NCI-H2196 treated with DMSO at 0.1 percent for 48 hours (cell line): ENCODE results near the gene PTPRJ.

ENCODE experiments used
- DNase-seq: peaks from one replicate; lab custom pipeline; 2025; ENCODE audit not compliant: unreplicated experiment; lab: John Stamatoyannopoulos, UW

PTPRJ gene

DNA sequence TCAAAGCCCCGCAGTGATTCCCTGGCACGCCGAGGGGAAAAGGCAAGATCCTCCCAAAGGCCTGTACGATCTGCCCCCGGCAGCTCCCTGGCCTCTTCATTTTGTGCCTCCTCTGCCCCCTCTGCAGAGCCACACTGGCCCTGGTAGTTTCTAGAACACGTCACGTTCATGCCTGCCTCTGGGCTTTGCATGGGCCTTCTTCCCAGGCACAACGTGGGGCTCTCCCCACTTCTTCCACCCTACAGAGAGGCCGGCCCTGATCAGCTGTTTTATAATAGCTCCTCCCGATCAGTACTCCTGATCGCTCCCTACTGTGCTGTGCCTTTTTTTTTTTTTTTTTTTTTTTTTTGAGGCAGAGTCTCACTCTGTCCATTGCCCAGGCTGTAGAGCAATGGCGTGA is 78.4 kb downstream of the PTPRJ start:
- no peak for DNase-seq

DNA sequence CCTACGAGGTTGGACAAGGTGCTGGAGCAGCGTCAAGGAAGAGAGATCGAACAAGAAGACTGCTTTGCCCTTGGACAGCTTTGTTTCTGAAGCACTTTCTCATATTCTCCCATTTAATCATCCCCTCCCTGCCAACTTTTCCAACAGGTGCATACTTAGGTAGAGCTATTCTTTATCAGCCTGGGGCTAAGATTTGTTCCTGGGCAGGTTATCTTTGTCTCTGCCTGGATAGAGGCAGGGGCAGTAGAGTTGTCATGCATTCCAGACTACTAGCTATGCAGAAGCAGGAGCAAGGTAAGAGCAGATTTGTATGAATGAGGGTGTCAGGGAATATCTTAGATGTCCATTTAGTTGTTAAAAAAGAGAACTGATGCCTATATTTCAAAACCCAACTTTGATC is 82.3 kb downstream of the PTPRJ start:
- DNase-seq = no peak

DNA sequence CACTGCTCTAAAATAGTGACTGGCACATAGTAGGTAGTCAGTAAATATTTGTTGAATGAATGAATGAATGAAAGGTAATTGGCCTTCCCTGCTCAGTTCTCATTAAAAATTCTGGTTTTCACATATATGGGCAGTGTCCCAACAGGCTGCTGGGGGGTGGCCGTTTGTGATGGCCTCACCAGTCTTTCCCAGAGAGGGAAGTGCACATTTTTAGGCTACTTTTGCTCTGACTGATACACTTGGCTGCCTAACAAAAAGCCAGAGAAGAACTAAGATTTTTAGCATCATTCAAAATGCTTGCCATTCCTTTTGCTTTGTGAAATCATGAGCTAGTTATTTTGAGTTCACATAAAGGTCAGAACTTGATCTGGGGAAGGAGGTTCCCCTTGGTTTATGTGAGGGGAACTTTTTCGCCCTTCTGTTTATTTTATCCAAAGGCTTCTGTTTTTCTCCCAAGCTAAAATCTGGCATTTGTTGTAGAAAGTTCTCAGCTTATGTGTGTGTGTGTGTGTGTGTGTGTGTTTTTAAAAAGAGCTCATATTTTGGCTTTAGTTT is 83.1 kb downstream of the PTPRJ start:
- DNase-seq = no peak

DNA sequence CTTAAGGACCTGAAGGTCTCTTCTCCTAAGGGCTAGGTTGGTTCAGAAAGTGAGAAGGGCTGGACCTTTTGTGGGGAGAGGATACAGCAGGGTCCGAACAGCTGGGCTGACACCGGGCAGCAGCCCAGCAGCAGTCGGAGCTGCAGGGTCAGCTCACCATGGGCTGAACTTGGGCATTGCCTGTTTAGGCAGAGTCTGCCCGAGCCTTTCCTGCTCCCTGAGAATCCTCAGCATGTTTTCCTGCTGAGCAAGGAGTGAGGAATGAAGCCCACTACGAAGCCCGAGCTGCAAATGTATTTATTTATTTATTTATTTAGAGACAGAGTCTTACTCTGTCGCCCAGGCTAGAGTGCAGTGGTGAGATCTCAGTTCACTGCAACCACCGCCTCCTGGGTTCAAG is 83.9 kb downstream of the PTPRJ start:
- DNase-seq = no peak

DNA sequence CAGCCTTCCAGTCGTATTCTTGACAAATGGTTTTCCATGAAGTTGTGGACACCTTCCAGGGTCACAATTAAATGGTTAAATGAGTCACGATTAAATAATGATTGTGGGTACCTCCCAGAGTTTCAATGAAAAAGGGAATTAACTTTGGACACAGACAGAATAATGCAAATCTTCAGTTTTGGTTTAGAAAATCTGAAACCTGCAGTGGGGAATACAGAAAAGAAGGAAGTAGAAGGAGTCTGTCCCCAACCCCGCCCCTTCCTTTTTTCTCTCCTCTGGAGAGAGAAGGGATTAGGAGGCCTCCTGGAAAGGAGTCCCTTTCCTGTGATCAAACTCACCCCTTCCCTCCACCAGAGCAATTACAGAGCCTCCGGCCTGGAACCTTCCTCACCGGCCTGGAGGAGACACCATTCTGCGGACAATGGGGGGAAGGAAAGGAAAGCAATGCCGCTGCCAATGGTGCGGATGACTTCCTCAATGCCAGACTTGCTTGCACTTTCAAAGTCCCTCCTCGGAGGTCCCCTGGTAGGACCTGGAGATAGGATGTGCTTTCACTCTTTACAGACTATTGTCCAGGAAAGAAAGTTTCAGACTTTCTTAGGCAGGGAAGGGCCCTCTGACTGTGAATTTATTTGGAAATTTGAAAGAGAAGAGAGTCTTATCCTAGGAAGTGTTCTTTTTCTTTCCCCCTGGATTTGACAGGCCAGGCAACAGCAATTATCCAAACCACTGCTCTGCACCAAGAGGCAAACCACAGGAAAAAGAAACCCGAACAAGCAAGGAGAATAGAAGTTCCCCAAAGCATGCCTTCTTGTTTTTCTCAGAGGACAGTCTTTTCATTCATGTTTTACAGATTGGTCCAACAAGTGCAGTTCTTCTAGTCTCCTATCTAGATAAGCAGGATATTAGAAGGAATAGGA is 86.8 kb downstream of the PTPRJ start:
- DNase-seq = no peak

DNA sequence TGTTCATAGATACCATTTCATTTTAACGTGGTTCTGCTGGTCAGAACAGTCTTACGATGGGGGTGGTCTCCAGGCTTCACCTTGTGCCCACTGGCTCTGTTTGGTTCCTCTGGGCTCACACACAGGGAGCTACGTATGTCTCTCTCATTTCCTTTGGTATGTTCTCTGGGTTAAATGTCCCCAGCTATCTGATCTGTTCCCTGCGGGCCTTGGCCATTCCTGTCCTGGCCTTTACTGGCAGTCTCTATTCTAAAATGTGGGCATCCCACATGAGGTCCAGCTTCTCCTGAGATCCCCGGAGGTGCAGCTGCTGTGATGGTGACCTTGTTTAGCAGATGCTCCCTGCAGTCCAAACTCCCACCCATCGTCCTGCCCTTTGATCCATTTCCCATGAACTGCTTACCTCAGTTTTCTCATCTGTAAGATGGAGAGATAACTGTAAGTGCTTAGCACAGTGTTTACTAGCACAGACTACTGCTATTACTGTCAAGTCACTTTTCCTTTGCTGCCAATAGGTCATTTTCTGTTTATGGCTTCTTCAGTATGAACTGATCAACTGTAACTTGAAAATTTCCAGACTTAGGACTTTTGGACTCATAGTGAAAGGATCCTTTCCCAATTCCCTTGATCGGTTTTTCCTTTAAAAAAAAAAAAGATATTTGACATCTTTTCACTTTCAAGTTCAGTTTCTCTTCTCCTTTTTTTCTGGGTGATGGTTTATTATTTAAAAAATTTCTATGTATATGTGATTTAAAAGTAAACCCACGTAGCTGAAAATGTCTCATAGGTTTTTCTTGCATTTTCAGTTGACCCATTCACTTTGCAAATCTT is 92.9 kb downstream of the PTPRJ start:
- no peak for DNase-seq

DNA sequence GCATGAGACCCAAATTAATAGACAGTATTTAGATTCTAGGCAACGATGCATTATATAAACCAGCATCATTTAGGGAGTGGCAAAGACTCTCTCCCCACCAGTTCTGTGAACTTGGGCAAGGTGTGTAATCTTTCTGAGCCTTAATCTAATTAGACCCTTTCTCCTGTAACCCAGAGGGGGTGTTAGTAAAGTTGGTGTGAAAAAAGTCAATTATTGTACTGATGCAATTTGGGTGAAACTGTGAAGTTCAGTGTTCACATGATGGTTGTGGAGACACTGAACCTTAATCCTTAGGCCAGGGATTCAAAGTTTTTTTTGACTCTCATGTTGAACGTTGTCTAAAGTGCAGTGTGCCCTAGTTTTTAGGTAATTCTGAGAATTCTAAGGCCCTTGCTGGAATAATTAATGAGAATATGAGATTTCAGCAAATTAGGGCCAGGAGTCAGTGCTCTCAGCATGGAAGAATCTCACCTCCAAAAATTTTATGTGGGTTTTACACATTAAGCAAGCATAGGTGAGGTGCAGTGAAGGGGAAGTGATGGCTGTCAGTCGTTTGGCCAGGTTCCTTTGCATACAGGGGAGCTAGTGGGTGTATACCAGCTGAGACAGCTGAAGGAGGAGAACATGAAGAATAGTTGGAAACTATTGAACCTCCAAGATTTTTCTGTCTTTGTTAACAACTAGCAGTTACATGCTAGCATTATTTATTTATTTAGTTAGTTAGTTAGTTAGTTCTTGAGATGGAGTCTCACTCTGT is 94.2 kb downstream of the PTPRJ start:
- no peak for DNase-seq

DNA sequence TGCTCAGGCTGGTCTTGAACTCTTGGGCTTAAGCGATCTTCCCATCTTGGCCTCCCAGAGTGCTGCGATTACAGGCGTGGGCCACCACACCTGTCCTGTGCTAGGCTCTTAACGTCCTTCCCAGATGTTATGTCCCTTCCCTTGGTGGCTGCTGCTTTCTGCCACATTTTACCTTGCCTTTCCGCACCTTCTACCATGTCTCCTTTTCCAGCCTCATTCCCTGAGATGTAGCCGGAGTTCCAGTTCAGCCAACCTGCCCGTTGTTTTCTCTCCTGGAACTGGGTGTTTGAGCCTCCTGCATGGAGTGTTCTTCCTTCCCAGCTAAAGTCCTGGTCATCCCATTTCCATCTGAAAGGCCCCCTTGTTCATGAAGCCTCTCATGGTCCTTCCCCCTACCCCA is 95.3 kb downstream of the PTPRJ start:
- no peak for DNase-seq

DNA sequence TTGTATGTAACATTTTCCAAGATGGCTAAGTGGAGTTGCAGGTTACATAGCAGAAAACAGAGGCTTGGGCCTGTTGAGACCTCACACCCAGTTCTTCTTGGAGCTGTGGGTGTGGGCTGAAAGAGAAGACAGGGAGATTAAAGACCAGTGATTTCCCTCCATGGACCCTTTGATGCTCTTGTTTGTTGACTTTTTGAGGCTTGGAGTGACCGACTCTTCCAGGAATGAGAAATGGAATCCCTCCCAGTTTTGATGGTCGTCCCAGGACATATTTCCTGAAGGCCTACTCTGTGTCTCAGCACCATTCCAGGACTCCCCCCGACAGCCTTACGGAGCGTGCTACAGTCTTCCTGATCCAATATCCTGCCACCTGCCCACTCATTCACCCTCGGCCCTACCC is 96.9 kb downstream of the PTPRJ start:
- DNase-seq = no peak

DNA sequence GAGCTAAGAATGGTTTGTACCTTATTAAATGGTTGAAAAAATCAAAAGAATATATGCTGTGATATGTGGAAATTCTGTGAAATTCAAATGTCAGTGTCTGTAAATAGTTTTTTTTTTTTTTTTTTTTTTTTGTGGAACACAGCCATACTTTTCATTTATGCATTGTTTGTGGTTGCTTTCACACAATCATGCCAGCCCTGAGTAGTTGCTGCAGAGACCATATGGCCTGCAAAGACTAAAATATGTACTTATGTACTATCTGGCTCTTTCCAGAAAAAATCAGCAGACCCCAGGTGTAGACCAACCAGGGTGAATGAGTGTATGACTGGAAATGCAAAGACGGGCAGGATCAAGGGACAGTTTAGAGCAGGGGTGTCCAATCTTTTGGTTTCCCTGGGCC is 98.3 kb downstream of the PTPRJ start:
- DNase-seq = no peak

DNA sequence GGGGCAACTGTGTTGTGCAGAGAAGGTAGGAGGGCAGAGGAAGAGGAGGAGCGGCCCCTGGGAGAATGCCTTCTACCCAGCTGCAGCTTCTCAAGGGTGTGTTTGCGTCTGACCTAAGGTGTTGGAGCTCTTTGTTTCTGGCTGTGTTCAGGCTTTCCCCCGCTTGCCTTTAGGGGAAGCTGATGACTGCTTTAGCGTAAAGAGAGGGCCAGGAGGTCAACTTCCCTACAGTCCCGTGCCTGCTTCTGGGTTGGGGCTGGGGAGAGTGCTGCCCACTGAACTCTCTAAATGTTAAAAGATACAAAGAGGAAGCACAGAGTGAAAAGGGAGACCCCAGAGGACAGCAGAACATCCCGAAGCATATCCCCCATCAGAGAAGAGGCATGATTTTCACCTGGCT is 99.2 kb downstream of the PTPRJ start:
- no peak for DNase-seq

DNA sequence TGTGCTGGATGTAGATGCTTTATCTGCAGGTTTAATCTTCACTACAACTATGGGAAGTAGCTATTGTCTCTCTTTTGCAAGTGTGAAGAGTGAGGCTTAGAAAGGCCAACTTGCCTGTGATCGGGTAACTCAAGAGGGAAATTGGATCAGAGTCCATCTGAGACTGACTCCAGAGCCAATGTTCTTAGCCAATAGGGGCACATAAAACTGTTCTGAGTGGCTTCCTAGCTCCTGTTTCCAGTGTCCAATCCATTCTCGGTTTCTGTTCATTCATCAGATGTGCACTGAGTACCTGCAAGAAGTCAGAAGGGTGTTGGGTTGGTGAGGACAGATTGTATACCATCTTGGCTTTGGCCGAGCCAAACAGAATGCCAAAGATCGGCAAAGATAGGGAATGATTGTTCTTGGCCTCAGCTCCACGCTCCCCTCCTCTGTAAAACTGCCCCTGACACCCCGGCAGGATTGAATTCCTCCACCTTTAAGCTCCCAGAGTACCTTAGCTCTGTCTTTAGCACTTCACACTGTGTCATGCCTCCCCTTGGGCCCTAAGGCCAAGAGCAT is 100.0 kb downstream of the PTPRJ start:
- no peak for DNase-seq

DNA sequence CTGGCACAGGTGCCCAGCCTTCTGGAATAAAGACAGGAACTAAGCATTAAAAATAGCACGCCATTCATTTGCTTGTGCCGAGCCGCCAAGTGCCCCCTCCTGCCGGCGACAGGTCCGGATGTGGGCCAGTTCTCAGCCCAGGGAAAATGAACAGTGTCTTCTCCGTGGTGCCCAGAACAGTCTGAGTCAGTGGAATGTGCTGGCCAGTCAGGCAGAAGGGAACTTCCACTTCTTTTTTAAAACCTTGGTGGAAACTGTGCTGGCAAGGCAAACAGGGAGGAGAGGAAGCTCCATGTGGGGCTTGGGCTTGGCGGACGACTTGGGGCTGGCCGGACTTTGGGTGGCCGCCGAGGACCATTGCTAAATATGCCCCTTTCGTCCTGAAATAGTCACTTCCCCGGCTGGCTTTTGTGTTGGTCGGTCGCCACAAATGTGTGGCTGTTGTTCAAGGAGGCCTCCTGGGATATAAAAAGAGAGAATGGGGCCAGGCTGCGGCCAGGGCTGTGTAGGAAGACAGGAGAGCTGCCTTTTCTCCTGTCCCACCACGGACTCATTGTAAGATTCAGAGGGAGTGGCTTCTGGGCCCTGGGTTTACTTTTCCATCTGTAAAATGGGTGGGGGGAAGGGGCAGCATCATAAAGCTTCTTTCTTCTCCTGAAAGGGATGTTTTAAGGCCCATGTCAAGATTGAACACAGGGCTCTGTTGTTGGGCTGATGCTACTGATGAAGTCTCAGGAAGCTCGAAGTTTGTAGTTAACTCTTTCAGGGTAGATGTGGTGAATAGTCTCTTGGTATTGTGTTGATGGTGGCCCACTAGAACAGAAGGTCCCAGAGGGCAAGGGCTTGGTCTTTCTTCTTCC is 101.0 kb downstream of the PTPRJ start:
- DNase-seq = no peak

DNA sequence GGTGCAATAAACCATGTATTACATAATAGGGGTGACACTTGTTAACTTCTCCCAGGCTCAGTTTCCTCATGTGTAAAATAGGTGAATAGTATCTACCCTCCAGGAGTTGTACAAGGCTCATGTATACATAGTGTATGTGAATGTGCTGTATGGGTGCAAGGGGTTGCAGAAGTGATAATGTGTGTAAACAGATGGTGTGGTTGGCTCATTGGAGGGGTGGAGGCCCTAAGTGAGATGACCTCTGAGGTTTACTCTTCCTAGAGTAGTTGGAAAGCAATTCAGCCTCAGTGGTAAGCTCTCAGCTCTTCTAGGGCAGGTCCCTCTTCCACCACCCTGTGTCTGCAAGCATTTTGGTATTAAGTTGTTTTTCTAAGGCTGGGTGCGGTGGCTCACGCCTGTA is 102.4 kb downstream of the PTPRJ start:
- DNase-seq = no peak

DNA sequence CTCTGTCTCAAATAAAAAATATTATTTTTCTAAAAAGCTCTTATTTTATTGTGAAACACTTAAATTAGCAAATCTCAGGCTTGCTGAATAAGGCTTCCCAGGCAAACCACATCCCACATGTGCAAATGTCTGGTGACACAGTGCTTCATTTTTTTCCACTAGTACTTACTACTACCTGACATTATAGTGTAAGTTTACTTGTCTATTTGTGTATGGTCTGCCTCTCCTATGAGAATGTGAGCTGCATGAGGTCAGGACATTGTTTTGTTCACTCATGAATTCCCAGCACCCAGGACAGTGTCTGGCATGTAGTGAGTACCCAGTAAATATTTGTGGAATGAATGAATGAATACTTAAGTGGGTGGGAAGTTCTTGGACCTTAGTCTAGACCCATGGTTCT is 103.1 kb downstream of the PTPRJ start:
- DNase-seq = no peak

DNA sequence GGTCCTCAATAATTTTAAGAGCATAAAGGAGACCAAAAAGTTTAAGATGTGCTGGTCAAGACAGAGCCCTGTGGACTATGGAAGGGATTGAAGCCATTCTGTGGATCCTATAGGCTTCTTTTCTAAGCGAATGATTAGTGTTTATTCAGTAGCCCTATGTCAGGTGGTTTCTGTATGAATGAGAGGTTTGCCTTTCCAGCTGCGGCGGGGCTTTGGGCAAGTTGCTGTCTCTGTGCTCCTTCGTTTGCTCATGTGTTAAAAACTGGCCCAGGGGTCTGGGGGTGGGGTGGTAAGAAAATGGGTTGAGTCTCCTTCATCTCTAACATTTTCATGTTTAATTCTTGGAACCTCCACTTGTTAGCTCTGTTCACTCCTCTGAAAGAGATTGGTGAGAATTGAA is 105.3 kb downstream of the PTPRJ start:
- no peak for DNase-seq

DNA sequence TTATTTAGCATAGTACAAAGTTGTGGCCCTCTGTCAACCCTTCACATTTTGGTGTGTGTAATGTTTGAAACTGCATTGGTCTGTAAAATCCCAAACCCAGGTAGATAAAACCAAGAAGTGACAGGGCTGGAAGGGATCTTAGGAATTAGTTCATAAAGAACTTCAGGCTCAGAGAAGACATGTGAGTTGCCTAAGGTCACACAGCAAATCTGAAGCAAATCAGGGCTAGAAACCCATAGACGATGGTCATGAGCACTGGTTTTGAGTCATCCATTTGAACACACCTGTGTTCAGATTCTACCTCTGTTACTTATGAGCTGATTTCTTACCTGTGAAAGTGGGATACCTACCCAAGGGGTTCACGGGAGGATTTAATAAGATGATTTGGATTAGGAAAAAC is 107.1 kb downstream of the PTPRJ start:
- no peak for DNase-seq

DNA sequence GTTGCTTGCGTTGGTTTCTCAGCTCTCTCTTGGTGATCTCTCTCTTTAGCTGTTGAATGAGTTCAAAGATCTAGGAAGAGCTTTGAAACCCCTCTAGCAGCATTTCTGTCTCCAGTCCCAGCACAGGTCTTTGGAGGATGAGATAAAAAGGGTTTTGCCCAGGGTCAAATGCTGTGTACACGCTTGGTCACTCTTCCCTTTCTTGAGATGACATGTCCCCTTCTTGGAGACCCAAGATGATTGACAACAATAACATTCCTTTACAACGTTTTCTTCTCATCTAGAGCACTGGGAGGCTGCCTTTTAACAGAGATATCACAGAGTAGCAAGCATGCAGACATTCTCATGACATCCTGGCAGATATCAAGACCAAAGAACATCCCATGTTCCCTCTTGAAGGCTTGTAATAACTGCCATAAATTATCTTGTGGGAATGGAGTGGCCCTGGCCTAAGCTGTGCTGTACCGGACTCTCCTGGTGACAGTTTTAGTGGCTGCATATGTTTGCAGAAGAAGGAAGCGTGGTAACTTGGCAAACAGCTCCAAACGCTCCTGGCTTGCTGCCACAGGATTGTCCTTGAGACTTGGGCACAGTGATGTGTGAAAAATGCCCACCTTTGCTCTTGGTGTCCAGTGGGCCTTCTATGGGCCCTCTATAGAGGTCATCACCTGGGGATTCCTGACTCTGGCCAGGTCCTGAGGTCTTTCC is 107.8 kb downstream of the PTPRJ start:
- no peak for DNase-seq

DNA sequence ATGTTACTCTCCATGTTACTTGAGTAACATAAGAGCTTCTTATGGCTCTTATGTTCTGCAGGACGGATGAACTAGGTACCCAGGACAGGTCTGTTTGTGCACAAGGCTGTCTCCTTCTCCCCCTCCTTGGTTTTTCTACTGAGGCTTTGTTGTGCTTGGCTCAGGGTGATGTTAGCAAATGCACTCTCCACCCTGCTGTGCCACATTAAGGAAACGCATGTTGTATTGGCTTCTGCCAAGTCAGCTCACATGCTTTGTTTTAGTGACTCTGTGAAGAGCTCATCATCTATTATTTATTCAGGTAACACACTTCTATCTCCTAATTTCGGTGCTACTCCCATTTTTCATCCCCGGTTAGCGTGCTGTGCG is 108.3 kb downstream of the PTPRJ start:
- peak; percentile 35 for DNase-seq
